ENCODE results near the gene POU5F2.

GRCh38 chr5:93722588-93722987 is 18.8 kb downstream of the POU5F2 start:
- TF ChIP-seq CTCF (IDR thresholded peaks at IDR 0.05) = no peak
- TF ChIP-seq EZH2 (IDR thresholded peaks at IDR 0.05; ENCODE audit: borderline replicate concordance, insufficient read depth, low read depth, low read length, poor library complexity, severe bottlenecking) = no peak

Data from B cell (primary cell).